ENCODE data around the gene ZFP57. TPM values are rescaled to one million over a fixed set of nuclear protein-coding genes. Genes with fewer than 3 reads are reported as not detected.

ZFP57 gene
- total and polyA plus RNA-seq, 10 of the 15 experiments (the other 5 are each of a cell fraction or from before 2014, with no cell fraction given): not detected

DNA sequence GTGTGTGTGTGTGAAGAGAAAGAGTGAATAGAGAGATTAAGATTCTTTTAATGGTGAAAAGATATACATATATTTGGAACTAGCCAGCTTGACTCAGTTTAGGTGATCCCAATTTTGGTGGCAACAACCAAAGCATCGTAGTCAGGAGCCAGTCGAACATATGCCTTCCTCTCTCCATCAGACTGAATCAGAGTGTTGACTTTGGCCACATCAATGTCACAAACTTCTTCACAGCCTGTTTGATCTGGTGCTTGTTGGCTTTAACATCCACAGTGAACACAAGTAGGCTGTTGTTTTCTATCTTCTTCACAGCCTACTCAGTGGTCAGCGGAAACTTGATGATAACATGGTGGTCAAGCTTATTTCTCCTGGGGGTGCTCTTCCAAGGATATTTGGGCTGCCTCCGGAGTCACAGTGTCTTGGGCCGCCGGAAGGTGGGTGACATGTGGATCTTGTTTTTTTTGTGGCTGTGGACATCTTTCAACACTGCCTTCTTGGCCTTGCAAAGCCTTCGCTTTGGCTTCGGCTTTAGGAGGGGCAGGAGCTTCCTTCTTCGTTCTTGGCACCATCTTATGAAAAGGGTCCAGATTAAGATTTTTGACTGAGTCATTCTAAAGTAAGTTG lies 45.7 kb upstream of the ZFP57 start:
- WGBS (ENCODE audit: insufficient coverage, insufficient replicate concordance, low lambda C conversion rate, missing lambda C conversion rate): 90% methylated on average over 9 of the region's 9 CpGs
- FAIRE-seq: no peak
- Histone ChIP-seq H3K4me3 (no peak overlapping the region), H4K20me1 (ENCODE audit: control insufficient read depth, insufficient read depth) (peaks cover 9% of the 10 kb centered on the region), H3K9me3 (replicated peaks; ENCODE audit: control insufficient read depth, insufficient read depth, low read length) (no peaks in the 10 kb centered on the region), H3K27me3 (replicated peaks in 1 of 2; ENCODE audit: control insufficient read depth in 2 of 2, insufficient read depth in 2 of 2, low read length in 1 of 2) (no peaks in the 10 kb centered on the region), H3K27ac (ENCODE audit: control insufficient read depth, insufficient read depth) (no peak overlapping the region), H3K4me2 (ENCODE audit: control insufficient read depth, insufficient read depth) (peak overlapping the region; percentile 91), H2AFZ (ENCODE audit: control insufficient read depth, low read depth, low read length) (no peak overlapping the region), H3K36me3 (ENCODE audit: control insufficient read depth in 2 of 2, insufficient read depth in 2 of 2, low read length in 1 of 2) (peaks cover 11 to 33% of the 10 kb centered on the region in 2 experiments), H3K4me1 (ENCODE audit: control insufficient read depth, insufficient read depth, low read length) (peaks cover 15% of the 10 kb centered on the region), H3K9ac (ENCODE audit: control insufficient read depth, insufficient read depth, low read length) (no peak overlapping the region), H3K79me2 (ENCODE audit: control insufficient read depth, insufficient read depth, low read length) (peaks cover 40% of the 10 kb centered on the region)
- ATAC-seq: no peak
- ChIA-PET RAD21 (ENCODE audit: unreplicated experiment) (interaction anchor here (1.3 to 2.3 kb wide), 2 partner anchors 12 to 22 kb away, joined by 3 to 8 read pairs; no protein-coding TSS in a partner anchor), SMC1A (ENCODE audit: uncharacterized antibody, unreplicated experiment) (interaction anchor here (0.8 to 3.2 kb wide), 7 partner anchors 11 to 108 kb away, joined by 3 to 24 read pairs (median 4); no protein-coding TSS in a partner anchor), POLR2A (interaction anchor here (0.6 to 2.2 kb wide), 5 partner anchors 8 to 23 kb away, joined by 4 to 7 read pairs (median 6); no protein-coding TSS in a partner anchor), CTCF (interaction anchor here (0.7 to 3.7 kb wide), 11 partner anchors 10 to 121 kb away, joined by 3 to 24 read pairs (median 5); no protein-coding TSS in a partner anchor)
- intact Hi-C loops (cut with micrococcal nuclease; ENCODE audit: unreplicated experiment) (loop anchor here (10.0 kb wide), 1 partner anchor 218 kb away; the partner anchor contains the start of gene HLA-A), in situ Hi-C loops (cut with MboI) (no loop called here)
- no peak for DNase-seq (ENCODE audit: low read depth, low spot score)
- TF ChIP-seq BACH1 (IDR thresholded peaks at IDR 0.05; ENCODE audit: borderline replicate concordance) (peak; percentile 36; the same call in 1 of the 2 replicates), POLR2A (IDR thresholded peaks at IDR 0.05; ENCODE audit: low read depth, low read length) (0 out of 2 replicates have a peak, but pooled peaks have one; percentile 13), STAT3 (IDR thresholded peaks at IDR 0.05; ENCODE audit: low read depth, low read length) (no peak)
- no TSS peak for BruUV-seq (replicated peaks)

DNA sequence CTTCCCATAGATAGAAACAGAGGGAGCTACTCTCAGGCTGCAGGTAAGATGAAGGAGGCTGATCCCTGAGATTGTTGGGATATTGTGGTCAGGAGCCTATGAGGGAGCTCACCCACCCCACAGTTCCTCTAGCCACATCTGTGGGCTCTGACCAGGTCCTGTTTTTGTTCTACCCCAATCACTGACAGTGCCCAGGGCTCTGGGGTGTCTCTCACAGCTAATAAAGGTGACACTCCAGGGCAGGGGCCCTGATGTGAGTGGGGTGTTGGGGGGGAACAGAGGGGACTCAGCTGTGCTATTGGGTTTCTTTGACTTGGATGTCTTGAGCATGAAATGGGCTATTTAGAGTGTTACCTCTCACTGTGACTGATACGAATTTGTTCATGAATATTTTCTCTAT lies 45.0 kb upstream of the ZFP57 start:
- 33% methylated on average over 1 of the region's 1 CpG for WGBS (ENCODE audit: insufficient coverage, insufficient replicate concordance, low lambda C conversion rate, missing lambda C conversion rate)
- SMC1A ChIA-PET (ENCODE audit: uncharacterized antibody, unreplicated experiment): interaction anchor here (0.8 to 3.2 kb wide), 6 partner anchors 12 to 78 kb away, joined by 3 to 24 read pairs (median 4); no protein-coding TSS in a partner anchor
- RAD21 ChIA-PET (ENCODE audit: unreplicated experiment): interaction anchor here (0.8 to 2.3 kb wide), 2 partner anchors 12 to 23 kb away, joined by 3 to 8 read pairs; no protein-coding TSS in a partner anchor
- Histone ChIP-seq H3K4me2 (ENCODE audit: control insufficient read depth, insufficient read depth) (peak overlapping the region; percentile 91), H3K79me2 (ENCODE audit: control insufficient read depth, insufficient read depth, low read length) (peaks cover 40% of the 10 kb centered on the region), H3K36me3 (ENCODE audit: control insufficient read depth in 2 of 2, insufficient read depth in 2 of 2, low read length in 1 of 2) (peaks cover 11 to 33% of the 10 kb centered on the region in 2 experiments), H3K4me3 (peak overlapping the region; percentile 98; the same call in 1 of the 2 replicates), H3K27me3 (replicated peaks in 1 of 2; ENCODE audit: control insufficient read depth in 2 of 2, insufficient read depth in 2 of 2, low read length in 1 of 2) (no peaks in the 10 kb centered on the region), H3K4me1 (ENCODE audit: control insufficient read depth, insufficient read depth, low read length) (peaks cover 15% of the 10 kb centered on the region), H4K20me1 (ENCODE audit: control insufficient read depth, insufficient read depth) (peaks cover 9% of the 10 kb centered on the region), H3K9me3 (replicated peaks; ENCODE audit: control insufficient read depth, insufficient read depth, low read length) (no peaks in the 10 kb centered on the region), H3K27ac (ENCODE audit: control insufficient read depth, insufficient read depth) (peak overlapping the region; percentile 2; the same call in 1 of the 2 replicates), H2AFZ (ENCODE audit: control insufficient read depth, low read depth, low read length) (no peak overlapping the region), H3K9ac (ENCODE audit: control insufficient read depth, insufficient read depth, low read length) (peak overlapping the region; percentile 37; the same call in 1 of the 2 replicates)
- in situ Hi-C loops (cut with MboI): no loop called here
- POLR2A ChIA-PET: interaction anchor here (0.5 to 2.2 kb wide), 9 partner anchors 9 to 294 kb away, joined by 3 to 7 read pairs (median 3); no protein-coding TSS in a partner anchor
- ATAC-seq (no peak), DNase-seq (ENCODE audit: low read depth, low spot score) (no peak), FAIRE-seq (no peak)
- intact Hi-C loops (cut with micrococcal nuclease; ENCODE audit: unreplicated experiment): loop anchor here (10.0 kb wide), 1 partner anchor 219 kb away; the partner anchor contains the start of gene HLA-A
- peak; percentile 19; the same call in 1 of the 2 replicates for TF ChIP-seq POLR2AphosphoS5 (IDR thresholded peaks at IDR 0.05; ENCODE audit: low read length)
- TF ChIP-seq, protein P1, sequence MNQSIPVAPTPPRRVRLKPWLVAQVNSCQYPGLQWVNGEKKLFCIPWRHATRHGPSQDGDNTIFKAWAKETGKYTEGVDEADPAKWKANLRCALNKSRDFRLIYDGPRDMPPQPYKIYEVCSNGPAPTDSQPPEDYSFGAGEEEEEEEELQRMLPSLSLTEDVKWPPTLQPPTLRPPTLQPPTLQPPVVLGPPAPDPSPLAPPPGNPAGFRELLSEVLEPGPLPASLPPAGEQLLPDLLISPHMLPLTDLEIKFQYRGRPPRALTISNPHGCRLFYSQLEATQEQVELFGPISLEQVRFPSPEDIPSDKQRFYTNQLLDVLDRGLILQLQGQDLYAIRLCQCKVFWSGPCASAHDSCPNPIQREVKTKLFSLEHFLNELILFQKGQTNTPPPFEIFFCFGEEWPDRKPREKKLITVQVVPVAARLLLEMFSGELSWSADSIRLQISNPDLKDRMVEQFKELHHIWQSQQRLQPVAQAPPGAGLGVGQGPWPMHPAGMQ (IDR thresholded peaks at IDR 0.05; ENCODE audit: borderline replicate concordance): no peak
- CTCF ChIA-PET: interaction anchor here (0.8 to 3.7 kb wide), 10 partner anchors 8 to 122 kb away, joined by 3 to 24 read pairs (median 4); no protein-coding TSS in a partner anchor
- BruUV-seq (replicated peaks): no TSS peak
